Gastroesophageal sphincter (tissue), 4 donors: Measurements from ENCODE around the gene SH2D5. TPM values are rescaled to one million over a fixed set of nuclear protein-coding genes. Genes with fewer than 3 reads are reported as not detected.

ENCODE experiments used
- ATAC-seq: fragments of 150-250 bp; one replicate; pipeline ENCODE4 v1.9.1; 2016; ENCODE audit warnings: mild to moderate bottlenecking, moderate library complexity
- H3K27ac ChIP-seq, 4 donors: fragments of 200-600 bp; sonication (generic) in 3 of 4; 1 replicate in 3 of 4; 2 replicates in 1 of 4; pipeline ENCODE4 v1.5.1; 2016 to 2019
- H3K27me3 ChIP-seq: fragments of 200-600 bp; sonication (generic); one replicate; pipeline ENCODE4 v1.5.1; 2019
- H3K36me3 ChIP-seq, 2 donors: fragments of 200-600 bp; sonication (generic); one replicate each; pipeline ENCODE4 v1.5.1; 2019; ENCODE audit warnings: control low read depth in 1 of 2
- H3K4me1 ChIP-seq, 3 donors: fragments of 200-600 bp; sonication (generic); 1 replicate in 2 of 3; 2 replicates in 1 of 3; pipeline ENCODE4 v1.5.1; 2016 to 2019; ENCODE audit warnings: control low read depth in 2 of 3
- H3K4me3 ChIP-seq, 2 donors: fragments of 200-600 bp; sonication (generic); one replicate each; pipeline ENCODE4 v1.5.1; 2019; ENCODE audit warnings: mild to moderate bottlenecking in 1 of 2, moderate library complexity in 1 of 2
- H3K9me3 ChIP-seq, 3 donors: fragments of 200-600 bp; sonication (generic); one replicate each; pipeline ENCODE4 v1.5.1; 2017 to 2019; ENCODE audit warnings: control low read depth in 2 of 3
- EP300 ChIP-seq: sonication (generic); formaldehyde crosslinking; IDR thresholded peaks from one replicate; pipeline ENCODE4 v1.6.1; 2017; ENCODE audit warnings: antibody characterized with exemption, mild to moderate bottlenecking
- POLR2A ChIP-seq, 2 donors: fragments of 450-650 bp; IDR thresholded peaks; one replicate each; pipeline ENCODE4 v1.6.1; 2017; ENCODE audit warnings: antibody characterized with exemption in 2 of 2, mild to moderate bottlenecking in 2 of 2, moderate library complexity in 1 of 2
- POLR2AphosphoS5 ChIP-seq: sonication (generic); formaldehyde crosslinking; IDR thresholded peaks from one replicate; pipeline ENCODE4 v1.6.1; 2017; ENCODE audit warnings: antibody characterized with exemption
- WGBS, 2 donors: methylation state at CpG; one replicate each; pipeline ENCODE4 v1.1.5; 2018; ENCODE audit warnings: low coverage in 1 of 2; 5-methylcytosine and 5-hydroxymethylcytosine counted together
- total RNA-seq, 4 donors: library from RNA; depleted of rRNA; stranded (reverse); fragments of >200 nt; gene quantifications; one replicate each; pipeline ENCODE4 v1.1.0, GENCODE V29; 2016
- TF ChIP-seq, protein P1 (sequence below), 4 experiments: fragments of 200-600 bp in 2 of 4; fragments of 450-650 bp in 2 of 4; sonication (generic) in 1 of 4; IDR thresholded peaks; one replicate each; pipeline ENCODE4 v1.5.1; 2017 to 2019; ENCODE audit warnings: antibody characterized with exemption in 4 of 4, mild to moderate bottlenecking in 2 of 4, moderate library complexity in 2 of 4

SH2D5 gene
- 1 to 10 TPM in 2 of 4 donors, under 1 TPM in 2; 0.47 to 6.9 (median 1.1) TPM for total RNA-seq

DNA sequence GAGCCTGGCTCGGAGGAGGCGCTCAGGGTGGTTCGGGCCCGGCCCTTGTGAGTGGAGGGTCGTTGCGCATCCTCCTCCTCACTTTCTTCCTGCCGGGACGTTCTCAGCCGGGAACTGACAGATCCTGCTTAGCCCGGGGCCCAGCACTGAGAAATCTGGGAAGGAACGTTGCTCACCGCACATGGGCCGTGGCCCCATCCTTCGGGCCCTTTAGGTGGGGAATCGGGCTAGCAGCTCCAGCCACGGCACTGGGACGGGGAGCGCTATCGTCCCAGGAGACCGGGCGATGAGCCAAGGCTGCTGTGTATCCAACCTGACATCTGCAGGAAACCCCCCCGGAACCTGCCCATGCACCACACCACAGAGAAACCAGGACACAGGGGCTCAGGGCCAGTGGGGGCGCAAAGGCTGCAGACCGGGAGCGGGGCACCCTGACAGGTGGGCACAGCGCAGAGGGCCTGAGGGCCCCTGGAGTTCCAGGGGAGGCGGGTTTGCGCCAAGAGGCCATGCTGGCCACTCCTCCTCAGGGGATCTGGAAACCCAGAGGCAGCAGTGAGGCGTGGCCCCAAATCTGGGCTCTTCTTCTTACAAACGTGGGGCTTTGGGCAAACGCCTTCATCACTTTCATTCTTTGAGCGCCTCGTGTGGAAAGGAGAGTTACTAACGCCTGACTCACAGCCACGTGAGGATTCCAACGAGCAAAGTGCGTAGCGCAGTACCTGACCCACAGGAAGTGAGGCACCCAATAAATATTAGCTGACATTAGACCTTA is at the start of gene SH2D5:
SH2D5 (minus strand) TSS at position 116 of the 772 bp plus-strand sequence. CDS start 4,659 bp downstream, outside the sequence.
- H3K4me1 ChIP-seq, result peaks cover 0 to 30% (median 12%) of the 10 kb centered on the region in 3 donors
- 0 to 4% methylated on average over 6 to 7 of the region's 38 CpGs for WGBS, 2 donors
- H3K27me3 ChIP-seq, result peaks cover 39% of the 10 kb centered on the region
- peak within 1 kb of the TSS; percentile 42 to 73 for H3K4me3 ChIP-seq
- H3K9me3 ChIP-seq, result no peaks in the 10 kb centered on the region
- TF ChIP-seq, protein P1, sequence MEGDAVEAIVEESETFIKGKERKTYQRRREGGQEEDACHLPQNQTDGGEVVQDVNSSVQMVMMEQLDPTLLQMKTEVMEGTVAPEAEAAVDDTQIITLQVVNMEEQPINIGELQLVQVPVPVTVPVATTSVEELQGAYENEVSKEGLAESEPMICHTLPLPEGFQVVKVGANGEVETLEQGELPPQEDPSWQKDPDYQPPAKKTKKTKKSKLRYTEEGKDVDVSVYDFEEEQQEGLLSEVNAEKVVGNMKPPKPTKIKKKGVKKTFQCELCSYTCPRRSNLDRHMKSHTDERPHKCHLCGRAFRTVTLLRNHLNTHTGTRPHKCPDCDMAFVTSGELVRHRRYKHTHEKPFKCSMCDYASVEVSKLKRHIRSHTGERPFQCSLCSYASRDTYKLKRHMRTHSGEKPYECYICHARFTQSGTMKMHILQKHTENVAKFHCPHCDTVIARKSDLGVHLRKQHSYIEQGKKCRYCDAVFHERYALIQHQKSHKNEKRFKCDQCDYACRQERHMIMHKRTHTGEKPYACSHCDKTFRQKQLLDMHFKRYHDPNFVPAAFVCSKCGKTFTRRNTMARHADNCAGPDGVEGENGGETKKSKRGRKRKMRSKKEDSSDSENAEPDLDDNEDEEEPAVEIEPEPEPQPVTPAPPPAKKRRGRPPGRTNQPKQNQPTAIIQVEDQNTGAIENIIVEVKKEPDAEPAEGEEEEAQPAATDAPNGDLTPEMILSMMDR (IDR thresholded peaks at IDR 0.05), result peak in 3 of 4 experiments; percentile 28 to 48 (median 33)
- peak; percentile 79 for TF ChIP-seq POLR2AphosphoS5
- no peak for TF ChIP-seq EP300
- peak; percentile 83 for ATAC-seq
- H3K27ac ChIP-seq, result peak within 1 kb of the TSS in 3 of 4 donors; percentile 66 to 81 (median 74)
- peaks cover 0 to 10% of the 10 kb centered on the region in 2 donors for H3K36me3 ChIP-seq

GRCh38 chr1:20775700-20776099 is 43.2 kb upstream of the SH2D5 start:
- Histone ChIP-seq H3K4me1 (peaks cover 0 to 39% (median 1%) of the 10 kb centered on the region in 3 donors), H3K27me3 (no peaks in the 10 kb centered on the region), H3K9me3 (no peaks in the 10 kb centered on the region), H3K27ac (no peak overlapping the region), H3K36me3 (peaks cover 5 to 71% of the 10 kb centered on the region in 2 donors), H3K4me3 (no peak overlapping the region)
- WGBS, 2 donors, result 77 to 87% methylated on average over 4 of the region's 4 CpGs
- no peak for ATAC-seq
- TF ChIP-seq, protein P1 (IDR thresholded peaks at IDR 0.05), result no peak
- TF ChIP-seq EP300 (no peak), POLR2AphosphoS5 (no peak), POLR2A (IDR thresholded peaks at IDR 0.05) (no peak)

DNA sequence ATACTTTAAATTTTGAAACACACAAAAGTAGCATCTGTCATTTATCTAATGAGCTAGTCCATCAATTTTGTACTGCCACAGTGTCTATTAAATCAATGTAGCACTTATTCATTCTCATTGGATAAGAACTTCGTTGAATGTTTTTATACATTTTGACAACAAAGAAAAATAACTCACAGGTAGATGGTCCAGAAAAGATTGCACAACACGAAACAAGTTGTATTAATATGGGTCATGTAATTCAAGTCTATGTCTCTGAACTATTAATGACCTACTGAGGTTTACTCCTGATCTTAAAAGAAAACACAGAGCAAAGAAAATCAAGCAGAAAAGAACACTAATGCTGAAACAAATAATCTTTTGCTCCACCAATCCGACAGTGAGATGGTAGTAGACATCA is 39.3 kb upstream of the SH2D5 start:
- TF ChIP-seq EP300, result no peak
- TF ChIP-seq POLR2A (IDR thresholded peaks at IDR 0.05), result no peak
- TF ChIP-seq, protein P1 (IDR thresholded peaks at IDR 0.05), result no peak
- no peak for TF ChIP-seq POLR2AphosphoS5
- Histone ChIP-seq H3K4me3 (no peak overlapping the region), H3K36me3 (peaks cover 5 to 97% of the 10 kb centered on the region in 2 donors), H3K4me1 (peaks cover 0 to 20% (median 0%) of the 10 kb centered on the region in 3 donors), H3K27me3 (no peaks in the 10 kb centered on the region), H3K27ac (no peak overlapping the region), H3K9me3 (no peaks in the 10 kb centered on the region)
- WGBS, 2 donors, result 76 to 83% methylated on average over 3 of the region's 3 CpGs
- no peak for ATAC-seq

DNA sequence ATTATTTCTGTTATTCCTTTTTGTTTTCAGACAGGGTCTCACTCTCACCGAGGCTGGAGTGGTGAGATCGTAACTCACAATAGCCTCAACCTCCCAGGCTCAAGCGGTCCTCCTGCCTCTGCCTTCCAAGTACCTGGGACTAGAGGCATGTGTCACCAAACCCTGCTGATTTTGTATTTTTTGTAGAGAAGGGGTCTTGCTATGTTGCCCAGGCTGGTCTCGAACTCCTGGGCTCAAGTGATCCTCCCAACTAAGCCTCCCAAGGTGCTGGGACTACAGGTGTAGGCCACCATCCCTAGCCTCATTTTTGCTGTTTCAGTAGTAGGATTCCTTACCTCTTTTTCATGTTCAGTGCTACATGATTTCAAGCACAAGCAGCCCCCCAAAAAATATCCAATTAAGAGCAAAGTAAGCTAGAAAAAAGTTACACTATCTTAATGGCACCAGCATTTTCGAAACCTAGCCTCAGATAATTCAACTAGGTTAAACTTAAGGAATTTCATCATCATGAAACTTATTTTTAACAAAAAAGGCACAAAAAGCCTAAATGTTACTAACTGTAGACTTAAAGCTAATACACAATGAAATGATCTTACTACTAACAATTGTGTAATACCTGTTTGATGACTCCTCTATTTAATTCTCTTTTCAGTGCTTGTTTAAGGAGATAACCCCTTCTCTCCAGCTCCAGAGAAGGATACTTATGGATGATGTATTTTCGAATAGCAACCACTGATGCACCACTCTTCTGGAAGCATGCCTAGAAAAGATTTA is 38.0 kb upstream of the SH2D5 start:
- no peaks in the 10 kb centered on the region for H3K9me3 ChIP-seq
- peaks cover 5 to 100% of the 10 kb centered on the region in 2 donors for H3K36me3 ChIP-seq
- TF ChIP-seq, protein P1 (IDR thresholded peaks at IDR 0.05), result no peak
- TF ChIP-seq POLR2AphosphoS5, result no peak
- TF ChIP-seq EP300, result no peak
- TF ChIP-seq POLR2A (IDR thresholded peaks at IDR 0.05), result no peak
- no peak for ATAC-seq
- no peak overlapping the region for H3K27ac ChIP-seq
- no peaks in the 10 kb centered on the region for H3K27me3 ChIP-seq
- H3K4me1 ChIP-seq, result peaks cover 0 to 14% (median 0%) of the 10 kb centered on the region in 3 donors
- WGBS, 2 donors, result 88 to 96% methylated on average over 3 to 6 of the region's 6 CpGs
- H3K4me3 ChIP-seq, result no peak overlapping the region
